Stimulated activated CD4-positive, alpha-beta T cell treated with anti-CD3 and anti-CD28 coated beads, TNF-alpha, amount 100 ng/mL, for 1 hour (primary cell): ENCODE results near the gene WFDC5.

Experiments
- DNase-seq, 3 donors: peaks; one replicate each; pipeline ENCODE4 v3.0.0-alpha.2; 2020; ENCODE audit warnings: low read depth in 3 of 3, low spot score in 1 of 3

WFDC5 gene

GRCh38 chr20:45115829-45116228 lies 855 bp upstream of the WFDC5 start:
- no peak for DNase-seq

GRCh38 chr20:45115386-45115774 lies 406 bp upstream of the WFDC5 start:
- DNase-seq: no peak

DNA sequence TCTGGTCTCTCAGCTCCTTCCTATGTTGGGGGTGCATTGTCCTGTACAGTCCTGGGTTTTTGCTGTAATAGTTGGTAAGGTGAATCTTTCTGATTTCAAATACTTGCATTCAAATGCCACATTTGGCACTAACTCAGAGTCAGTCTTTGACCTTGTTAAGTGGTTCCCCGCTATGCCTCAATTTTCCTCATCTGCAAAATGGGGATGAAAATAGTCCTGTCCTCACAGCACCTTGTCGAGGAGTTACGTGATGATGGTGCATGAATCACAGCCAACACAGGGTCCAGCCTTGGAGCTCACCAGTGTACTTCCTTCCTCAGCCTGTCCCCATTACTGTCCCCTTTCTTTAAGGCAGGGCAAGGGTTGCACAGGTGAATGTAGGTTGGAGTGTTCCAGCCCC lies 1.1 kb downstream of the WFDC5 start:
- no peak for DNase-seq

- no peak for DNase-seq
Measured at GRCh38 chr20:45112754-45113153, 2.2 kb downstream of the WFDC5 start.

DNA sequence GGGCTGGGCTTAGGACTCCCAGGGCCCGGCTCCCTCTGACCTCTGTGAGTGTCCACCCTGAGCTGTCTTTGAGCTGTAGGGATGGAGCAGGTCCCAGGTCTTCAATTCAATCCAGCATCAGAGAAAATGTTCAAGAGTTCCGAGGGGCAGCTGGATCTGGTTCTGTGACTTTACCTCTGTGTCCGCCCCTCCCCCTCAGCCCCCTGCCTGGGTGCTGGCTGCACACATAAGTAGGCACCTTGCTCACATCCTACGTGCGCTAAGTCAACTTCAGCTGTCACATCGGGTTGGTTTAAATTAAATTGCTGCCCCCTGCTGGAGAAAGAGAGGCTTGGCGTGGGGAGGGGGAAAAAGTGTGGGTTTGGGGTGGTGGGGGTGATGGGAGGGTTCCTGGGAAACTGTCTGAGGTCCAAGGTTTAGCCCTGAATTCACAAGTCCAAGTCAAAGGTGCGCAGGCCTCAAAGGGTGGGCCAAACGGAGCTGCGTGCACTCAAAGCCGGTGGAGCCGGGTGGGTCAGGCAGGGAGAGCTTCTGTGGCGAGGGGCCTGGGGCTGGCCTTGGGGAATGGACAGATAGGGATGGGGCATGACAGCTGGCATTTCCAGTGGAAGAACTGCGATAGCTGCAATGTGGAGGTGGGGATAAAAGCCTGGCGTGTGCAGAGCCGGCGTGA lies 3.0 kb downstream of the WFDC5 start:
- DNase-seq: no peak

DNA sequence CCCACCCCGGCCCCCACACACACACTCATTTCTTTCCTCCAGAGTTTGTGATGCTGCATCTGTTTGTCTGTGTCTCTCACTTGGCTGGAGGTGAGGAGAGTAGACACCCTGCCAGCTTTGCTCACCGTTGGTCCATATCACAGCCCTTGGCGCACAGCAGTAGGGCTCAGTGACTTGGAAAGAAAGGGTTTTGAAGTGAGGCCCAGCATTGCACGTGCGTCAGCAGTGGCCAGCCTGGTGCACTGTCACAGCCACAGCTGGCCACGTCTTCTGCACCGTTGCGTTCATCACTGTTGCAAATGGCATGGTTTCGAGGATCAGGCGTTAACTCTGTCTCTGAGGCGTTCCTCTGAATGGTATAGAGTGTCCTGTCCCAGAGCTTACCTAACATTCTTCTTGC lies 3.7 kb downstream of the WFDC5 start:
- no peak for DNase-seq

- no peak for DNase-seq
Measured at GRCh38 chr20:45110301-45110700, 4.7 kb downstream of the WFDC5 start.

DNA sequence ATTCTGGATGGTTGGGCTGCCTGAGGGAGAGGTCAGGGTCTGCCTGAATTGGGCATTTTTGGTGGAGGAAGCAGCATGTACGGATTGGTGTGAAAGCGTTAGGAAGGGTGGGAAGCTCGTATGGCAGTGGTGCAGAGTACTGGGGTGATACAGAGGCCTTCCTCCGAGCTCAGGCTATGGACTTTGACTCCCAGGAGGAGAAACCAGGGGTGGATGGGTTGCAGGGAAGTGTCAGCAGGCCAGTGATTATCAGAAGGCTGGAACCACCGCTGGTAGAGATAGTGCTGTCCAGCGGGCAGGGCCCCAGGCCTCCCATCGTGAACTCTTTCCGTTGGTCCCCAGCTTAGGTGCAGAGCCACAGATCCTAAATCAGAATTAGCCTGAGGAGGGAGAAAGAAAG lies 5.3 kb downstream of the WFDC5 start:
- no peak for DNase-seq

GRCh38 chr20:45105317-45105716 lies 9.7 kb downstream of the WFDC5 start:
- no peak for DNase-seq

GRCh38 chr20:45104786-45105185 lies 10.2 kb downstream of the WFDC5 start:
- DNase-seq: no peak

GRCh38 chr20:45103072-45103471 lies 11.9 kb downstream of the WFDC5 start:
- no peak for DNase-seq

- DNase-seq: no peak
Measured at GRCh38 chr20:45101333-45101850, 13.6 kb downstream of the WFDC5 start.

GRCh38 chr20:45100563-45101245 lies 14.3 kb downstream of the WFDC5 start, which contains the start of gene KCNS1:
Gene KCNS1, minus strand, starts transcription at chr20:45101127. Its CDS starts 1,891 bp downstream, at chr20:45099236.
- no peak for DNase-seq

DNA sequence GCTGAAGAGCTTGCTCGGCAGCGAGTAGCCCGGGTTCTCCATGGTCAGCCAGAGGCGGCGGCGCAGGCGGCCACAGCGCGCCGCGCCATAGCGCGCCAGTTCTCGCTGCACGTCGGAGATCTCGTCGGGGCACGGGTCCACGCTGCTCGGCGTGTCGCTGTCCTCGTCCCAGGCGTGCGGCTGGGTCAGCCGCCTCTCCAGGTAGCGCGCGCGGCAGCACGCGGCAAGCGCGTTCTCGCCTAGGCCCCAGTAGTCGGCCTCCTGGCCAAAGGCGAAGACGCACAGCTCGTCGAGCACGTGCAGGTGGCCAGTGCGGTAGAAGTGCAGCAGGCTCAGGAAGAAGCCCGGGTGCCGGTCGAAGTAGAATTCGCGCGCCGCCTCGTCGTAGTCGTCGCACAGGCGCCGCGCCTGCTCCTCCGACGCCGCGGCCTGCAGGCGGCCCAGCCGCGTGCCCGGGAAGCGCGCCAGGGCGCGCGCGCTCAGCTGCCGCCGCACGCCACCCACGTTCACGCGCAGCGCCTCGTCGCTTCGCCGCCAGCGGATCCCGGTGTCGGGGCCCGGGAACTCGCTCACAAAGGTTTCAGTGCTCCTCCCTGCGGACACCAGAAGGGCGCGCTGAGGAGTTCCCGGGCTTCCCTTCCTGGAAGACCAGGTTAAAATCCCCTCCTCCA lies 16.7 kb downstream of the WFDC5 start:
- DNase-seq: no peak

GRCh38 chr20:45097485-45098102 lies 17.4 kb downstream of the WFDC5 start:
- DNase-seq: peak in 1 of 3 donors; percentile 19

DNA sequence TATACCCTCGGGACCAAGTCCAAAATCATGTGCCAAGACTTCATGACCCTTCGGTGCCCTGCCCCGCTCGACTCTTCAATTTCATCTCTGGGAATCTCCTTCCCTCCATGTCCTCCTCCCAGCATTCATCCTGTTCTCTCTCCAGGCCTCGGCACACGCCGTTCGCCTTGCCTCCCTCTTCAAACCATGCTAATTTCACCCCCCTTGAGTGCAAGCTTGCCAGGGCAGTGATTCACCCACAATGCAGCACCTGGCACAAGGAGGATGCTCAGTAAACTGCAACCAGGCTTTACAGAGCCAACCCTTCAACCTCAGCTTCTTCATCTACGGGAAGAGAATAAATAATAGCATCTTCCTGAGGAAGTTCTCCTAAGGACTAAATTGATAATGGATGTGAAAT lies 18.2 kb downstream of the WFDC5 start:
- no peak for DNase-seq

GRCh38 chr20:45095805-45096238 lies 19.2 kb downstream of the WFDC5 start:
- peak in 2 of 3 donors; percentile 6 to 24 for DNase-seq

DNA sequence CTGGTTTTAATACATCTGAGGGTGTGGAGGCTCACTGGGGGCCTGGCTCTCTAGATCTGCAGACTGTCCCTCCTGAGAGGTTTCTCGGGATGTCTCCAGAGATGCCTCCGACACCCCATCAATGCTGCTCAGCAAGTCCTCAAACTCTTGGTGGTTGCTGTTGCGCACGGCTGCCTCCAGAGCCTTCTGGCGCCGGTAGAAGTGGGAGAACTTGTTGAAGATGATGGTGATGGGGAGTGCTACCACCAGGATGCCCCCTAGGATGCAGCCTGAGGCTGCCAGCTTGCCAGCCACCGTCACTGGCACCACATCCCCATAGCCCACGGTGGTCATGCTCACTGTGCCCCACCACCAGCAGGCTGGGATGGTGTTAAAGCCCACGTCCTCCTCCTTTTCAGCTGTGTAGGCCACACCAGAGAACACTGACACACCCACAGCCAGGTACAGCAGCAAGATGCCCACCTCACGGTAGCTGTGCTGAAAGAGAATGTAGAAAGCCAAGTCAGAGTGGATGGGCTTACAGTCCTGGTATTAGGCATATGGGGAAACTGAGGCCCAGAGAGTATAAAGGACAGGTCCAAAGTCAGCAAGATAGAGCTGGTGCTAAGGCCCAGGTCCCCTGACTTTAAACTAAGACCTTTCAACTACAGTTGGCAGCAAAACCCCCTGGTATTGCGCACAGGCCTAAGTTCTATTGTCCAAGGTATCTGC lies 20.0 kb downstream of the WFDC5 start:
- no peak for DNase-seq

GRCh38 chr20:45094201-45094600 lies 20.8 kb downstream of the WFDC5 start:
- no peak for DNase-seq

DNA sequence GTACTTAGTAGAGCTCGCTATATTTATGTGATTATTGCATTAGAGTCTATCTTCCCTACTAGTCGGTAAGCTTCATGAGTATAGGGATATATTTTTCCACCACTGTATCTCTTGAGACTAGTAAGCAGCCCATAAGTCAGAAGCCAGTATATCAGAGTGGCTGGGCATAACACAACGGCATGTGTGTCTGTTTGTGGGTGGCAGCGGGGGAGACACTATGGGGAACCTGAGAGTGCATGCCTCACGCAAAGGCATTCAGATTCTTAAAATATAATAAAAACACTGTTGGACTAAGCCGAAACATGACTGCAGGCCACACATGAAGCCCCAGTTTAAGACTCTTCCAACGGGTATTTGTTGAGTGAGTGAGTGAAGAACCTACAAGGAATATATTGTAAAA lies 22.1 kb downstream of the WFDC5 start:
- no peak for DNase-seq

GRCh38 chr20:45091366-45091765 lies 23.6 kb downstream of the WFDC5 start:
- no peak for DNase-seq
